OCI-M2 (cell line): ENCODE measurements around the gene HOXC4.

ENCODE experiments used
- DNase-seq: peaks from one replicate; lab custom pipeline; 2025; ENCODE audit not compliant: unreplicated experiment; lab: John Stamatoyannopoulos, UW

Gene HOXC4

DNA sequence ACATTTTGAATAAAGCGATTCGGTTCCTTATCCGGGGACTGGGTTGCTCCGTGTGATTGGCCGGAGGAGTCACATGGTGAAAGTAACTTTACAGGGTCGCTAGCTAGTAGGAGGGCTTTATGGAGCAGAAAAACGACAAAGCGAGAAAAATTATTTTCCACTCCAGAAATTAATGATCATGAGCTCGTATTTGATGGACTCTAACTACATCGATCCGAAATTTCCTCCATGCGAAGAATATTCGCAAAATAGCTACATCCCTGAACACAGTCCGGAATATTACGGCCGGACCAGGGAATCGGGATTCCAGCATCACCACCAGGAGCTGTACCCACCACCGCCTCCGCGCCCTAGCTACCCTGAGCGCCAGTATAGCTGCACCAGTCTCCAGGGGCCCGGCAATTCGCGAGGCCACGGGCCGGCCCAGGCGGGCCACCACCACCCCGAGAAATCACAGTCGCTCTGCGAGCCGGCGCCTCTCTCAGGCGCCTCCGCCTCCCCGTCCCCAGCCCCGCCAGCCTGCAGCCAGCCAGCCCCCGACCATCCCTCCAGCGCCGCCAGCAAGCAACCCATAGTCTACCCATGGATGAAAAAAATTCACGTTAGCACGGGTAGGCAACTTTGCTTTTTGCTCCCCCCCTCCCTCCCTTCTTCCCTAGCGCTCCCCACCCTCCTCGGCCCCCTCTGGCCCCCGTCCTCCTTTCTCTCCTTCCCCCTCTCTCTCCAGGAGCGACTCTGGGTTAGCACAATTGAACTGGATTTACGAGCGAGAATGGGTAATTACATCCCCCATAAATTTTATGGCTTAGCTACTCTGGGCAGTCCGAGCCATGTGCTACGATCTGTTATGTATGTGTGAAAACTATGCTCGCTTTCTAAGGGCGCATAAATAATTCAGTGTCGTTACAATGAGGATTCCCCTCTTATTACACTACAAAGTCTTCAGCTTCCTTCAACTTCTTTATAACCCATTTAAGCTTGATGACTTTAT is at the start of gene HOXC4:
HOXC4 (plus strand) TSS at position 85 of the 991 bp plus-strand sequence; CDS start at position 173, 88 bp downstream.
- no peak for DNase-seq

DNA sequence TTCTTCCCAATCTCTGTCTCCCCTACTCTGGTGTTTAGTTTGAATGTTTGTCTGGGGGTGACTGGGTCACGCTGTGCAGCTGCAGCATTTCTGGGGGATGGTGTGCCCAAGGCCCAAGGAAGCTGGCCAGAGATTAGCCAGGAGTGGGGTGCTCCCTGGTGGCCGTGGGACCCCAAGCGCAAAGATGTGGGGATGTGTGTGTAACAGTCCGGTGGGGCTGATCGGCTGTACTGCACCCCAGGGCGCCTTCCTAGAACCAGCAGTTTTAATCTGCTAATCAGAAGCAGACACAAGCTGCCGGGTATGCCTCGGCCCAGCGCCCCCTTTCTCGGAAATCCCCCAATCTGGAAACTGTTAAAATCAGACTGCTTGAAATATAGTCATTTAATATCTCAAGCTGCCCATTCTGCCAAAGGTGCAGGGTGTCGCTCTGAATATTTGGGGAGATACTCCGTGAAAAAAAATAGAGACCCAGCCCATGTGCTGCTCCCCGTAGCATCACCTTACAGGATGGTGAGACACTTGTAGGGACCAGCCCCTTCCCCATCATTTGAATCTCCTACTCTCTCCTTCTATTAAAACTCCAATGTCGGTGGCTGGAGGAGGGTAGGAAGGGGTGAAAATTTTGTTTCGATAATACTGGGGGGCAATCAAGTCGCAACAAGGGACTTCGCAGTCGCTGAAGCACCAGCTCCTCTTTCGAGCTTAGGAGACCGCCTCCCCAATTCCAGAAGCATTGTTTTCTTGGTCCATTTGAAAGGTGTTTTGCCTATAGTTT is 49.4 kb upstream of the HOXC4 start:
- no peak for DNase-seq

DNA sequence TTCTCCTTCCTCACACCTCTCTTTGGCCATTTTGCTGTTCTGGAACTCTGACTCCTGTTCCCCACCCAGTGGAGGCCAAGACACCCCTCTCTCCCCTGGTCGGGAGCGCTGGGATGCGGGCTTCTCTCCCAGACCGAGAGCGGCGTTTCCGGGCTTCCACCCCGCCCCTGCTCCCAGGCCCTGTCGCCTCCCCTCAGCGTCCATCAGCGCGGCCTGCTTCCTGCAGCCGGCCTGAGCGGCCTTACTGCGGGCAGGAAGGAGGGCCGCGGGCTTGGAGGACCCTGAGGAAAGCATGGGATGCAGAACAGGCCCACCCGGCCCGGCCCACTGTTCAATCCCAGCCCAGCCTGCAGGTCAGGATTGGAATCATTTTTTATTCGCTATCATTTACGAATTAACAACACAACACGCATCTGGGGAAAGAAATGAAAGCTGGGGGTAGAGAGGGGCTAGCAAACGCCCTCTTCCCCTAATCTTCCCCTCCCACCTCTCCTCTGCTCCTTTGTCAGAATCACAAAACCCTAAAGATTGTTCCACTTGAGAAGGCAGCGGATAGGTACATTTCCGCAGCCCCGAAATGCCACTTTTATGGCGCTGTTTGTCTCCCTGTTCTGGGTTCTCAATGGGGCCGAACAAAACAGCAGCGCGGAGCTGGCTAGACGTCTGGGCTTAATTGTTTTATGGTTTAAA is 48.6 kb upstream of the HOXC4 start:
- no peak for DNase-seq

DNA sequence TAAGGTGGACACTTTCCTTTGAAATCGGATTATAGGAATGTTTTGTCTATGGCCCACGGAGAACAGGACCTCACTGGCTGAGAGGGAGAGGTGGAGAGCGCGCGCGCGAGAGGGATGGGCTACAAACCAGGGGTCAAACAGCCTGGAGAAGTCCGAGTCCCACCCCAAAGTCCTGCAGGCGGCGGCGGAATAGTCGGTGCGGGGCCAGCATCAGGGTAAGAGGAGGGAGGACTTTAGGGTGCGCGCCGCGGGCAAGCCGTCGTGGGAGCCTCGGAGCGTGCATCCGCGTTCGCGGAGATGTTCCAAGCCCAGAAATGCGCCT is 48.1 kb upstream of the HOXC4 start:
- DNase-seq: no peak

DNA sequence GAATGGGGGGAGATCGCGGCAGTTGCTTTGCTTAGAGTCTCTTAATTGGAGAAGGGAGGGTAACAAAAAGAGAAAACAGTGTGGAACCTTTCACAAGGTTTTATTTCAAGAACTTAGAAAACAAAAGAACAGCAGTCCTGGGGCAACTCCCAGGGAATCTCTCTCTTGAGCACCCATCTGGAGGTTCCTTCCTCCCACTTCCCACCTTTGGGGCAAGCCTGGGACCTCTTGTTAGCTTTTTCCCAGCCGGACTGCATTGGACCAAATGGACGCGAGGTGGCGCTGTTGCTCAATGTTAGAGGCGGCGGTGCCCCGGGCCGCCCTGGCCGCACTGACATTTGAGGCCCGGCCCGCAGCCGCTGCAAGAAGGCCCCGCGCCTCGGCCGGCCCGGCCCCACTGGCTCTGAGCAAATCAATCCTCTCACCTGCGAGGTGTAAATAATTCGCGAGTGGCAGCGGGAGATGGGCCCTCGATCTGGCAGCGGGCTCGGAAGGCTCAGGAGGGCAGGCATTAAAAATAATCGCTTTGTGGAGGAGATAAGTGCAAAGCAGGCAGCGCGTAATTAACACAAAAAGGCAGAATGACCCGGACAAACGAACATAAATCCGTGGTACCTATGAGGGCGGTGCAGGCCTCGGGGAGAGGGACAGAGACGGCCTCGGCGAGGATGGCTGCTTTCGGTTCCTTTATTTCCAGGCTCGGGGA is 47.6 kb upstream of the HOXC4 start:
- peak; percentile 25 for DNase-seq

DNA sequence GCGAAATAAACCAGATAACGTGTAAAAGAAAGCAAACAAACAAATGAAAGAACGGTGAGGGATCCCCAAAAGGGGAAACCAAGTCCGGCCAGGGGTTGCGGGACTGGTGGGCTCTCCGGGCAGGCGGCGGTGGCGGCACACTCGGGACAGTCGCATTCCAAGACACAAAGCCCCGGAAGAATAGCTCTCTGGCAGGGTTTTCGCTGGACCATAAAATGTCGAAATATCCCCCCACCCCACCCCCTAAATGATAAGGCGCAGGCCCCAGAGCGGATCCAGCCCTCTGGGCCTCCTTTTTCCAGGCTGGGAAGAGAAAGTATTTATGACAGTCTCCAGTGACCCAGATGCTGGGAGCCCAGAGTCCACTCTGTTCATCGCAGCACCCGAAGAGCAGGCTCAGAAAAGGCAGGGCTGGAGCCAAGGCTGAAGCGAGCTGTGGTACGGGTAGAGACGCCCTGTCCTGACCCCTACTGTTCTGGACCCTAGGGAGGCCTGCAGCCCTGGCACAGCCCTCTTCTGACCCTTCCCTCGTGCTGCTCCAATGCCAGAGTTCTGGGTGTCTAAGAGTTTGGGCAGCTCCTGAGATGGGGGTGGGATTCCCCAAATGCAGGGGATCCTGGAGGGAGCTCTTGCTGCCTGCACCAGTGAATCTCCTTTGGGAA is 46.9 kb upstream of the HOXC4 start:
- no peak for DNase-seq

DNA sequence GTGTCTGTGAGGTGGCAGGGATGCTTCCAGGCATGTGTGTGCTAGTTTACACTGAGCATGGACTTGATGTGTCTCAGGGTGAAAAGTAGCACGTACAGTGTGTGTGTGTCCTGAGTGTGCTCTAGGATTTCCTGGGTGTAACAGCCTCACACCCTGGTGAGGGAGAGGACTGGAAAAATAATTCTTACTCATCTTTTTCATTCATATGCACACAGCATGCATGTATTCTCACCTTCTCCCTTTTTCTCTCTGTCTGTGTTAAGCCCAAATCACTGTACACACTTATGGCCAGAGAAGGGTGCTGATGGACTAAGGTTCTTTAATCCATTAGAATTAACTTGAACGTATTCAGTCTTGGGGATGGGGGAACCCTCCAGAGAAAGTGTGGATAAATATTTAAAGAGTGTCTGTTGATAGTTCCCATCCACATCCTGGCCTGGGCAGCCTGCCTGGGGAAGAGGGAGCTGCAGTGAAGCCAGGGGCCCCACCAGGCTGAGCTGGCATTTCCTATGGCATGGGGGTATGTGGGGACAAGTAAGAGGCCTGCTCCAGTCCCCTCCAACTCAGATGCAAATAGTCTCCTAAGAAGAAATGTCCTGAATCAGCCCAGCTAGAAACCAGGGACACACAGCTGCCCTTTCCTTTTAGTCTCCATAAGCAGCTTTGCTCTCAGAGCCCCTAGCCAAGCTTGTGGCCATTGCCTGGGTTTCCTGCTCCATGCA is 45.9 kb upstream of the HOXC4 start:
- no peak for DNase-seq

DNA sequence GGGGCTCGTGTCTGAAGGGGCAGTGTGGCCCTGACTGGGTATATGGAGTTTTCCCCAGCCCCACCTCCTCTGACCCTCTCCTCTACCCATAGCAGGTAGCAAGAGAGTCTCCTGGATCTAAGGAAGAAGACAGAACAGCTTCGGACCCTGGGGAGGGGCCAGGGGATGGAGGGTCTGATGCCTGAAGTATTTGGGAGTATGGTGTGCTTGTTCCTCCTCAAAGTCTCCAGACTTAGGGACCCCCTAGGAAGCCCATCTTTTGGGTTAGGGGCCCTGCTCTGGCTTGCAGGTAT is 45.4 kb upstream of the HOXC4 start:
- no peak for DNase-seq

DNA sequence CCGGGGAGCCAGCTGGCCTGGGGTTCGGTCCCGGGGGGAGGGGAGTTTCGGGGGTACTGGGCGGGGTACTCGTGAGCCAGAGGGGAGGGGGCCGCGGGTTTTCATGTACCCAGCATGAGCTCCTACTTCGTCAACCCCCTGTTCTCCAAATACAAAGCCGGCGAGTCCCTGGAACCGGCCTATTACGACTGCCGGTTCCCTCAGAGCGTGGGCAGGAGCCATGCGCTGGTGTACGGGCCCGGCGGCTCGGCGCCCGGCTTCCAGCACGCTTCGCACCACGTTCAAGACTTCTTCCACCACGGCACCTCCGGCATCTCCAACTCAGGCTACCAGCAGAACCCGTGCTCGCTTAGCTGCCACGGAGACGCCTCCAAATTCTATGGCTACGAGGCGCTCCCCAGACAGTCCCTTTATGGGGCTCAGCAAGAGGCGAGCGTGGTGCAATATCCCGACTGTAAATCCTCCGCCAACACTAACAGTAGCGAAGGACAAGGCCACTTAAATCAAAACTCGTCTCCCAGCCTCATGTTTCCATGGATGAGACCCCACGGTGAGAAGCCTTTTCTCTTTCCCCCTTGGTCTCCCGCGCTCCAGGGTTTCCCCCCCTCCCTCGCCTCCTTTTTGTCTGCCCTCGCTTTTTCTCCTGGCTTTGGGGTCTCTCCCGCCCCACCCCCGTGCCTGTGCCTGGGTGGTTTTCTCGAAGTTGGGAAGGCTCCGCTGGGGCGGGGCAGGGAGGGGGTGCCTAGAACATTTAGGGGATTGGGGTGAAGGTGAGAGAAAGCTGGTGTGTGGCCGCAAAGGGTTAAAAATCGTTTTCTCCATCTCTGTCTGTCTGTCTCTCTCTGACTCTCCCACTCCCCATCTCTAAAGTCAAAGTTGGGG is 44.2 kb upstream of the HOXC4 start:
- DNase-seq: no peak

DNA sequence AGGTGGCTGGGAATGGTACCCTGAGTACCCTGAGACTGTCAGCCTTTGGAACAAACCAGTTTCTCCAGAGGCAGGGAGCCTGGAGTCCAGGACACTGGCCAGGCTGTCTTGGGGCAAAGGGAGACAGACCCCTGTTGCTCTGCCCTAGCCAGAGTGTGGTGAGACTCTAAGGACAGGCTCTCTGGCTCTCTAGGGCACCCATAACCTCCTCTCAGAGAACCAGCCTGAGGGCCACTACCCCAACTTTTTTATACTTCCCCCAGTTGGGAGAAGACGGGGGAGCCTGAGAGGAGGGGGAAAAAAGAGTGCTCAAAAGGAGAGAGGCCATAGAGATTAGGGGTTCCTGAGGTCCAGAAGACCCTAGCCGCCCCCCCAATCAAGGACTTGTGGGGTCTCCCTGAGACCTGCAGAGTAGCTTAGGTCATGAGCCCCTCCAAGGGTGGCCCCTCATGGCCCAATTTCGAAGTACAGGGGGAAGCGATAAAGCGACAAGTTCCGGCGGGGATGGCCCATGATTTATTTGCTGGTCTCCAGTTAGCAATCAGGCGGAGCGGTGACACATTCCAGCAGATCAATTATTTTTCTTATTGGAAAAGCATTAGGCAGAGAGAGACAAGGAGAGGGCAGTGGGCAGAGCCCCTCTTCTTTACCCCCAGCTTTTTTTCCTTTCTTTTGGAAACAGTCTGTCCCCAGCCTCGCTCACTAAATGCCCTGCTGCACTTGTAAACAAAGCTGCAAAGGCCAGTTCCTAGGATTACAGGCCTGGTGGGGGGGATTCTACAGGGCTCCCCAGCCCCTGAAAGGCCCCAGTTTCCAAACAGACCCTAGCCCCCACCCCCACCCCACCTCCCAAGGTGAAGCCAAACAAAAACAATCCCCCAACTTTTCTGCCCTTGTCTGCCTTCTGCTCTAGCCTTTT is 43.3 kb upstream of the HOXC4 start:
- DNase-seq: no peak

DNA sequence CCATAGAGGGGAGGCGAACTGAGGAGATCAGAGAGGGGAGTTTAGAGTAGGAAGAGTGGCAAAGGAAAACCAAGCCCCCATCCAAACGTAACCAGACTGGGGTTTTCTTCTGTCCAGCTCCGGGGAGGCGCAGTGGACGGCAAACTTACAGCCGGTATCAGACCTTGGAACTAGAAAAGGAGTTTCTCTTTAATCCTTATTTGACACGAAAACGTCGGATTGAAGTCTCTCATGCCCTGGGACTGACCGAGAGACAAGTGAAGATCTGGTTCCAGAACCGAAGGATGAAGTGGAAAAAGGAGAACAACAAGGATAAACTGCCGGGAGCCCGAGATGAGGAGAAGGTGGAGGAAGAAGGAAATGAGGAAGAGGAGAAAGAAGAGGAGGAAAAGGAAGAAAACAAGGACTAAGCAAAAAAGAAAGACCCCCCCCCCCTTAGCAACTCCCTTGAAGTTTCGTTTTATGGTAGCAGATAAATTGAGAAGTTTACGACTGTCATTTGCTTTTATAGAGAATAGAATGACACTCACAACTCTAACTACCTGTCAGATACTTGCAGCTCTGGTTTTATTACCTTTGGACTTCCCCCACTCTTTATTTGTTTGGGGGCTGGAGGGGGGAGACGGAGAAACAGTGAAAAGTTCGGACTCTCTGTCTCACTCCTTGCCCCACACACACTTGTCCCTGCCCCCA is 42.5 kb upstream of the HOXC4 start:
- no peak for DNase-seq

DNA sequence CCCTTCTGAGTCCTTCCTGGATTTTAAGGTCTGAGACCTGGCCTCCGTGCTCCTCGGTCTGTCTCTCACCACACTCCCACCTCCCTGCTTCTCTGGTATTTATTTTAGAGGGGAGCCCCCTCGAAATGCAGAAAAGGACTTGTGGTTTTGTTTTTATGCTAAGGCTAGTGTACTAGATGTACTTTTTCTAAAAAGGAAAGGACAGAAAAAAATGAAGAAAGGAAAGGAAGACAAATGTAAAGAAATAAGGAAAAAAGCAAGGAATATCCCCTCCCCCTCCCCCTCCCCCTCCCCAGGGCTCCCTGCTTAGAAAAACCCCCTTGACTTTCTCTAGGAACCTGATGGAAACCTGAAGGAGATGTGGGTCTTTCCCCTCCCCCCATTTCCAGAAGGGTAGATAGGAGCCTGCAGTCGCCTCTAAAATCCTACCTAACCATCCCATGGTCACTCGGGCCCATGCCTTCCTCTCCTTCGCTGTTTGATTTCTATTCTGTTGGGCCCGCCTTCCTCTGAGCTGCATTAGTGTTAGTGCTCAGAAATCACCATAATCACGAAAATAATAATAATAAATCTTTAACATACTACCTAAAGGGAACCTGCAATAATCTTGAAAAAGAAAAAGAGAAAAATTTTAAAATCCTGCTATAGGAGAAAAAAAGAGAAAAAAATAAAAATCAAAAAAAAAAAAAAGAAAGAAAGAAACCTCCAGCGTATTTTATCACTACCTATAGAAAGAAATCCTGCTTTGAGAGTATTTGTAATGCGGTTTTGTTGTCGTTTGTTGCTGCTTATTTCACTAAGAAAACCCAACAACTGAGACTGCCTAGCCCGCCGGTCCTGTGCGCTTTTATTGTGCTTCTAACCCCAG is 41.7 kb upstream of the HOXC4 start:
- DNase-seq: no peak

DNA sequence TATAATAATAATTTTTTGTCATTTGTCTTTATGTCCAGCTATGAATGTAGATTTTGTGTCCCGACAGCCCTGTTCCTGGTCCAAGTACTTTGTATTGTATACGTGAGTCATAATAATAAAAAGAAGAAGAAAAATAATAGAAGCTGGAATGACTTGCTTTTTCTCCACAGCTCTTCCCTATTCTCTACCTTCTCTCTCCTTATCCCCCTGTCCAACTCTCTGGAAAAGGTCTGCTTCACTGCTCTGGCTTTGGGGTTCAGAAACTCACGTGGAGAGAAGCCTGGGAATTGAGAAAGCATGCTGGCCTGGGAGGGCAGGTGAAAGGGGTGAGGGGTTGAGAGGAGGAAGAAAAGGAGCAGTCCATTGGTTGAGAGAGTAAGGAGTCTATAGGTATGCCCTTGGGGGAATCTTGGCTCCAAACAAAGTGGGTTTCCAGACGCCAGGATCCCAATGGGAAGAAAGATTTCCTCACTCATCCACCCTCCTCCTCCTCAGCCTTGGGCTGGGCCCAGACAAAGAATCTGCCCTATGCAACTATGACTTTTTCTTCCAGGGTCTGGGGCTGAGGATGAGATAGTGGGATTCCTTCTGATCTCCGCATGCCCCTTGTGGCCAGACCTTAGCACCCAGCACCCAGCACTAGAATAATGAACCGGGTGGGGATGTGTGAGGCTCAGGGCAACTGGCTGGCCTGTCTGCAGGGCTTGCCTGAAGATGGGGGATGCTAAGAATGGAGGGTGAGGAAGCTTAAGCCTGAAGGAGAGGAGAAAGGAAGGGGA is 40.8 kb upstream of the HOXC4 start:
- DNase-seq: no peak

DNA sequence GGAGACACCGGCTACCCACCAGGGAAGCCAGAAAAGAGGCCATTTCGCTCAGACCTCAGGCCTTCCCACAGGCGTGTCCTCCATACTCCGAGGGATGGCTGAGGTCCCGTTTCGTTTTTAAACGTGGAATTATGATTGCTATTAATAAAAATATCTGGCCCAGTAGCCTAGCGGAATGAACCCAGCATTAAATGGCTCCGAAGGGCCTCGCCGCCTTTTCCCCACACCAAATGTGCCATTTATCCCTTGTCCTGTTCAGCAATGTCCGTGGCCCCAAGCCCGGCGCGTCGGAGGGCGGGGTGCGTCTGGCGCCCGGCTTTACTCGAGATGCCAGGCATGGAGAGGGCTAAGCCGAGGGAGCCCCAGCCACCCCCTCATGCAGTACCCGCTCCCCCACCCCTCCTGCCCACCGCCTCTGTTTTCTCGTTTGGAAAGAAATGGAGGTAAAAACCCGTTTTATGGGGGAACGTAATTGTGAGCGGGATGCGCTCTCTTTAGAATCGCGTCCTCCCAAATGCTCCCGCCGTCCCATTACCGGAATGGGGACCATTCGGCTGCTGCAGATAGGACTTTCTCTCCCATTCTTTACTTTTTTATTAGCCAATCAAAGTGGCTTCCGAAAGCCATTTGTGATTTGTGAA is 39.1 kb upstream of the HOXC4 start:
- DNase-seq: no peak
